ENCODE results near the gene ZNF865. TPM values are rescaled to one million over a fixed set of nuclear protein-coding genes. Genes with fewer than 3 reads are reported as not detected.
A peak's percentile ranks its signal among the peaks of the same experiment; 100 is the strongest.

Gene ZNF865
- total and polyA plus RNA-seq, 8 donors = 1.3 to 60.5 (median 6.6) TPM

GRCh38 chr19:55590109-55590508 is 15.3 kb upstream of the ZNF865 start:
- peaks cover 6 to 34% (median 29%) of the 10 kb centered on the region in 4 donors for H3K36me3 ChIP-seq
- intact Hi-C loops (cut with DNase I; ENCODE audit: low total_unique reads) = no loop called here
- no peak overlapping the region for H3K27ac ChIP-seq
- no peaks in the 10 kb centered on the region for H3K9me3 ChIP-seq
- no peak for TF ChIP-seq POLR2A (IDR thresholded peaks at IDR 0.05)
- peaks cover 17 to 28% (median 24%) of the 10 kb centered on the region in 4 donors for H3K4me1 ChIP-seq
- no peak overlapping the region for H3K4me3 ChIP-seq
- H3K27me3 ChIP-seq = peaks cover 0 to 15% (median 0%) of the 10 kb centered on the region in 3 donors
- WGBS, 5 donors = 45 to 59% (median 52%) methylated on average over 7 of the region's 7 CpGs
- DNase-seq = no peak

DNA sequence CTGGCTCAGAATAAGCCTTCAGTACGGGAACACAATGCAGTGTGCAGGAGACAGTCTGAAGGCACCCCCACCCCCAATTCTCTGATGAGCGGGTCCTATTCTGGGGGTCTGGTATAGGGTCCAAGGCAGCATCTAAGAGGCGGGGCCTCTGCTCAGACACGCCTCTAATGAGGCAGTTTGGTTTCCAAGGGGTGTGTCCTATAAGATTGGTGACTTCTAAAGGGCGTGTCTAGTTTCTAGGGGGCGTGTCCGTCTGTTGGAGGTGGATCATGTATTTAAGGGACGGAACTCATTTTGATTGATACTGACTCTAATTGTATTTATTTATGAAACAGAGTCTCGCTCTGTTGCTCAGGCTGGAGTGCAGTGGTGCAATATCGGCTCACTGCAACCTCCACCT is 14.8 kb upstream of the ZNF865 start:
- DNase-seq = peak in 1 of 2 donors; percentile 60
- TF ChIP-seq CTCF (IDR thresholded peaks at IDR 0.05) (no peak), POLR2AphosphoS5 (IDR thresholded peaks at IDR 0.05) (no peak), POLR2A (IDR thresholded peaks at IDR 0.05) (no peak), EP300 (IDR thresholded peaks at IDR 0.05) (no peak)
- intact Hi-C loops (cut with DNase I; ENCODE audit: low total_unique reads) = no loop called here
- H3K27ac ChIP-seq = no peak overlapping the region
- peaks cover 0 to 13% (median 0%) of the 10 kb centered on the region in 3 donors for H3K27me3 ChIP-seq
- WGBS, 5 donors = 72 to 79% (median 77%) methylated on average over 10 of the region's 10 CpGs
- peaks cover 13 to 23% (median 20%) of the 10 kb centered on the region in 4 donors for H3K4me1 ChIP-seq
- peaks cover 10 to 39% (median 34%) of the 10 kb centered on the region in 4 donors for H3K36me3 ChIP-seq
- no peaks in the 10 kb centered on the region for H3K9me3 ChIP-seq
- H3K4me3 ChIP-seq = no peak overlapping the region

- Histone ChIP-seq H3K36me3 (peaks cover 19 to 48% (median 43%) of the 10 kb centered on the region in 4 donors), H3K27ac (no peak overlapping the region), H3K4me1 (peaks cover 3 to 14% (median 10%) of the 10 kb centered on the region in 4 donors), H3K9me3 (no peaks in the 10 kb centered on the region), H3K4me3 (no peak overlapping the region), H3K27me3 (peaks cover 0 to 5% (median 0%) of the 10 kb centered on the region in 3 donors)
- no peak for TF ChIP-seq EP300 (IDR thresholded peaks at IDR 0.05)
- no peak for TF ChIP-seq POLR2AphosphoS5 (IDR thresholded peaks at IDR 0.05)
- DNase-seq = no peak
- intact Hi-C loops (cut with DNase I; ENCODE audit: low total_unique reads) = no loop called here
- 77 to 85% (median 82%) methylated on average over 10 of the region's 10 CpGs for WGBS, 5 donors
Observed at GRCh38 chr19:55591555-55591954, 13.9 kb upstream of the ZNF865 start.

DNA sequence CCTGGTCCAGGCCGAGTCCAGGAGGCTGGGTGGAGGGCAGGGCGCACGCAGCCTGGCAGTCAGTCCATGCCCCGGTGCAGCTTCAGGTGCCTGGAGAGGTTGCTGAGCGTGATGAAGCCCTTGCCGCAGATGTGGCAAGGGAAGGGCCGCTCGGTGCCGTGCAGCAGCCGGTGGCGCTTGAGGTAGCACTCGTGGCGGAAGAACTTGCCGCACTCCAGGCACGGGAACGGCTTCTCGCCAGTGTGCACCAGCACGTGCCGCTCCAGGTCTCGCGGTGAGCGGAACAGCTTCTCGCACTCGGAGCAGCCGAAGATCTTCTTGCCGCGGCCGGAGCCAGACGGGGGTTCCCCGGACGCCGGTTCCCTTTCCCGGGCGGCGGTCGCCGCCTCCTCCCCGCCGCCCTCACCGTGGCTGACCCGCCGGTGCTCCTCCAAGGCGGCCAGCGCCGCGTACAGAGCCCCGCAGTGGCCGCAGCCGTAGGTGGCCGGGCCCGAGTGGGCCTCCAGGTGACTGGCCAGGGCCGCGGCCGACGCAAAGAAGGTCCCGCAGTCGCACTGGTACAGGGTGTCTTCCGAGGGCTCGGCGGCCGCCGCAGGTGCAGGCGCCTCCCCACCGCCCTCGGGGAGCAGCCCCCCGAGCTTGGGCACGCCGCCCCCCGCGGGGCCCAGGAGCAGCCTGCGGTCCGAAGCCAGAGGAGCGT is 12.9 kb upstream of the ZNF865 start:
- H3K27me3 ChIP-seq = no peaks in the 10 kb centered on the region
- peaks cover 26 to 57% (median 53%) of the 10 kb centered on the region in 4 donors for H3K36me3 ChIP-seq
- WGBS, 5 donors = 89 to 95% (median 93%) methylated on average over 31 to 73 of the region's 73 CpGs
- H3K4me3 ChIP-seq = no peak overlapping the region
- intact Hi-C loops (cut with DNase I; ENCODE audit: low total_unique reads) = no loop called here
- DNase-seq = no peak
- H3K9me3 ChIP-seq = no peaks in the 10 kb centered on the region
- no peak for TF ChIP-seq CTCF (IDR thresholded peaks at IDR 0.05)
- TF ChIP-seq POLR2AphosphoS5 (IDR thresholded peaks at IDR 0.05) = no peak
- no peak for TF ChIP-seq EP300 (IDR thresholded peaks at IDR 0.05)
- H3K4me1 ChIP-seq = peaks cover 0 to 4% (median 2%) of the 10 kb centered on the region in 4 donors
- H3K27ac ChIP-seq = no peak overlapping the region

DNA sequence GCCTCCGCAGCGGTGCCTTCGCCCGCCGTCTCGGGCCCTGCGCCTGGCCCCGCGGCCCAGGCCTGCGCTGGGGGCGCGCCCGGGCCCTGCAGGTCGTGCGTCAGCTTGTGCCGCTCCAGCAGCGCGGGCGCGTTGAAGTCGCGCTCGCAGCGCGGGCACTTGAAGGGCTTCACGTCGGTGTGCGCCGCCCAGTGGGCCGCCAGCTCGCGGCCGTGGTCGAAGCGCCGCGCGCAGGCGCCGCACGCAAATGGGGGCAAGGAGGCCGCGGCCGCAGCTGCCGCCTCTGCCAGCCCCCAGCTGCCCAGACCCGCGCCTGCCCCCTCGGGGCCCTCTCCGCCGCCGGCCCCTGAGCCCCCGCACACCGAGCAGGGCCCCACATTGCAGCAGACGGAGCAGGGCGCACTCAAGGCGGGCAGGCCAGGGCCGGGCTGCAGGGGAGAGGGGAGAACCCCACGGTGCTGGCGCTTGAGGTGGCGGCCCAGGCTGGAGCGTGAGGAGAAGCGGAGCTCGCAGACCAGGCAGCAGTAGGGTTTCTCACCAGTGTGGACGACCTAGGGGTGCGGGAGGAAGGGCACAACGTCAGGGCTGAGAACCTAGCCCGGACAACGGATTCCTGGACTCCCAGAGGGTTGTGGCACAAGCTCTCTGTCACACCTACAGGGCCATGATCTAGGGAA is 12.2 kb upstream of the ZNF865 start:
- TF ChIP-seq POLR2AphosphoS5 (IDR thresholded peaks at IDR 0.05) = no peak
- no peak for TF ChIP-seq POLR2A (IDR thresholded peaks at IDR 0.05)
- no peak for TF ChIP-seq EP300 (IDR thresholded peaks at IDR 0.05)
- no peak for TF ChIP-seq CTCF (IDR thresholded peaks at IDR 0.05)
- Histone ChIP-seq H3K4me1 (peaks cover 0 to 5% (median 1%) of the 10 kb centered on the region in 4 donors), H3K4me3 (no peak overlapping the region), H3K9me3 (no peaks in the 10 kb centered on the region), H3K27ac (no peak overlapping the region), H3K36me3 (peaks cover 28 to 61% (median 56%) of the 10 kb centered on the region in 4 donors), H3K27me3 (no peaks in the 10 kb centered on the region)
- intact Hi-C loops (cut with DNase I; ENCODE audit: low total_unique reads) = no loop called here
- 85 to 95% (median 90%) methylated on average over 2 to 68 of the region's 68 CpGs for WGBS, 5 donors
- DNase-seq = no peak
